NCI-H2196 (cell line): ENCODE results near the gene UQCC2.

Experiments
- DNase-seq: peaks from one replicate; lab custom pipeline; 2025; ENCODE audit not compliant: unreplicated experiment; lab: John Stamatoyannopoulos, UW

Gene UQCC2

GRCh38 chr6:33711140-33712129, at the start of gene UQCC2:
Gene UQCC2 (minus strand): TSS chr6:33711700. CDS start chr6:33711686, 14 bp downstream.
- DNase-seq, result peak; percentile 98

- DNase-seq, result peak; percentile 16
Measured at GRCh38 chr6:33759887-33760629, 48.6 kb upstream of the UQCC2 start.

- no peak for DNase-seq
Measured at GRCh38 chr6:33758815-33759216, 47.3 kb upstream of the UQCC2 start.

- DNase-seq, result peak; percentile 27
Measured at GRCh38 chr6:33757906-33758305, 46.4 kb upstream of the UQCC2 start.

GRCh38 chr6:33757113-33757512, 45.6 kb upstream of the UQCC2 start:
- no peak for DNase-seq

- no peak for DNase-seq
Measured at GRCh38 chr6:33756211-33756954, 44.9 kb upstream of the UQCC2 start.

GRCh38 chr6:33755070-33755869, 43.8 kb upstream of the UQCC2 start:
- DNase-seq, result peak; percentile 86

GRCh38 chr6:33754222-33754621, 42.7 kb upstream of the UQCC2 start:
- no peak for DNase-seq

GRCh38 chr6:33752646-33753015, 41.1 kb upstream of the UQCC2 start:
- no peak for DNase-seq

- DNase-seq, result peak; percentile 60
Measured at GRCh38 chr6:33751771-33752645, 40.5 kb upstream of the UQCC2 start.

- DNase-seq, result no peak
Measured at GRCh38 chr6:33750244-33750991, 38.9 kb upstream of the UQCC2 start.

- no peak for DNase-seq
Measured at GRCh38 chr6:33749401-33749800, 37.9 kb upstream of the UQCC2 start.

- no peak for DNase-seq
Measured at GRCh38 chr6:33748841-33749240, 37.3 kb upstream of the UQCC2 start.

GRCh38 chr6:33747823-33748222, 36.3 kb upstream of the UQCC2 start:
- DNase-seq, result no peak

- no peak for DNase-seq
Measured at GRCh38 chr6:33746651-33747100, 35.2 kb upstream of the UQCC2 start, which contains the start of gene IP6K3. Gene IP6K3 (minus strand): TSS chr6:33746905. CDS start chr6:33735476, 11,429 bp downstream.

- DNase-seq, result peak; percentile 18
Measured at GRCh38 chr6:33746036-33746600, 34.6 kb upstream of the UQCC2 start.

- no peak for DNase-seq
Measured at GRCh38 chr6:33745548-33745947, 34.0 kb upstream of the UQCC2 start.

GRCh38 chr6:33744895-33745546, 33.5 kb upstream of the UQCC2 start:
- peak; percentile 59 for DNase-seq
